HEK293 (cell line): ENCODE data around the gene BCL7C.

Experiments
- GFI1B ChIP-seq: fragments of 450-650 bp; formaldehyde crosslinking; IDR thresholded peaks from 2 replicates; pipeline ENCODE4 v1.5.1; 2016; ENCODE audit warnings: missing biosample characterization, missing genetic modification characterization
- OSR2 ChIP-seq: fragments of 450-650 bp; formaldehyde crosslinking; IDR thresholded peaks from 2 replicates; pipeline ENCODE4 v1.5.1; 2016; ENCODE audit warnings: missing biosample characterization, missing genetic modification characterization
- REPIN1 ChIP-seq: fragments of 450-650 bp; formaldehyde crosslinking; IDR thresholded peaks from 2 replicates; pipeline ENCODE4 v1.5.1; 2017; ENCODE audit warnings: missing biosample characterization, missing genetic modification characterization, low read depth
- SP7 ChIP-seq: fragments of 450-650 bp; formaldehyde crosslinking; IDR thresholded peaks from 2 replicates; pipeline ENCODE4 v1.5.1; 2016; ENCODE audit warnings: missing biosample characterization, missing genetic modification characterization
- ZBTB11 ChIP-seq: fragments of 450-650 bp; formaldehyde crosslinking; conservative IDR thresholded peaks from 2 replicates; pipeline ENCODE4 v1.5.1; 2016; ENCODE audit warnings: low read depth, missing biosample characterization, missing genetic modification characterization
- ZBTB20 ChIP-seq: fragments of 450-650 bp; formaldehyde crosslinking; IDR thresholded peaks from 2 replicates; pipeline ENCODE4 v1.5.1; 2016; ENCODE audit warnings: missing biosample characterization, missing genetic modification characterization
- ZBTB49 ChIP-seq: fragments of 450-650 bp; formaldehyde crosslinking; IDR thresholded peaks from 2 replicates; pipeline ENCODE4 v1.5.1; 2016; ENCODE audit warnings: missing biosample characterization, missing genetic modification characterization, low read depth
- ZNF132 ChIP-seq: fragments of 450-650 bp; formaldehyde crosslinking; IDR thresholded peaks from 2 replicates; pipeline ENCODE4 v1.5.1; 2017; ENCODE audit warnings: missing biosample characterization, missing genetic modification characterization, borderline replicate concordance
- ZNF16 ChIP-seq: fragments of 450-650 bp; formaldehyde crosslinking; IDR thresholded peaks from 2 replicates; pipeline ENCODE4 v1.5.1; 2016; ENCODE audit warnings: low read depth, missing biosample characterization, missing genetic modification characterization
- ZNF202 ChIP-seq: fragments of 450-650 bp; formaldehyde crosslinking; IDR thresholded peaks from 2 replicates; pipeline ENCODE4 v1.5.1; 2016; ENCODE audit warnings: missing biosample characterization, missing genetic modification characterization, borderline replicate concordance
- ZNF426 ChIP-seq: fragments of 450-650 bp; formaldehyde crosslinking; IDR thresholded peaks from 2 replicates; pipeline ENCODE4 v1.5.1; 2017; ENCODE audit warnings: missing biosample characterization, missing genetic modification characterization, mild to moderate bottlenecking, inconsistent platforms, moderate library complexity
- ZNF513 ChIP-seq: fragments of 450-650 bp; IDR thresholded peaks from 2 replicates; pipeline ENCODE4 v1.5.1; 2018; ENCODE audit warnings: missing biosample characterization, missing genetic modification characterization
- ZNF623 ChIP-seq: fragments of 450-650 bp; formaldehyde crosslinking; IDR thresholded peaks from 2 replicates; pipeline ENCODE4 v1.5.1; 2016; ENCODE audit warnings: missing biosample characterization, missing genetic modification characterization
- ZNF777 ChIP-seq: fragments of 450-650 bp; formaldehyde crosslinking; IDR thresholded peaks from 2 replicates; pipeline ENCODE4 v1.5.1; 2017; ENCODE audit warnings: missing biosample characterization, missing genetic modification characterization, borderline replicate concordance
- ZNF791 ChIP-seq: fragments of 450-650 bp; formaldehyde crosslinking; IDR thresholded peaks from 2 replicates; pipeline ENCODE4 v1.5.1; 2016; ENCODE audit warnings: missing biosample characterization, missing genetic modification characterization
- ZSCAN4 ChIP-seq: fragments of 450-650 bp; formaldehyde crosslinking; IDR thresholded peaks from 2 replicates; pipeline ENCODE4 v1.5.1; 2017; ENCODE audit warnings: missing biosample characterization, missing genetic modification characterization
- TF ChIP-seq, protein P1 (sequence below): fragments of 450-650 bp; IDR thresholded peaks from 2 replicates; pipeline ENCODE4 v1.5.1; 2018; ENCODE audit warnings: missing biosample characterization, mild to moderate bottlenecking, missing genetic modification characterization
- TF ChIP-seq, protein P2 (sequence below): fragments of 450-650 bp; formaldehyde crosslinking; IDR thresholded peaks from 2 replicates; pipeline ENCODE4 v1.5.1; 2016; ENCODE audit warnings: missing biosample characterization, missing genetic modification characterization
- TF ChIP-seq, protein P3 (sequence below): fragments of 450-650 bp; formaldehyde crosslinking; IDR thresholded peaks from 2 replicates; pipeline ENCODE4 v1.5.1; 2016; ENCODE audit warnings: missing biosample characterization, missing genetic modification characterization
- TF ChIP-seq, protein P4 (sequence below): fragments of 450-650 bp; formaldehyde crosslinking; IDR thresholded peaks from 2 replicates; pipeline ENCODE4 v1.5.1; 2016; ENCODE audit warnings: missing biosample characterization, missing genetic modification characterization, borderline replicate concordance

BCL7C gene

GRCh38 chr16:30893744-30894539 lies at the start of gene BCL7C (continued):
- TF ChIP-seq ZNF132: no peak
- TF ChIP-seq, protein P1, sequence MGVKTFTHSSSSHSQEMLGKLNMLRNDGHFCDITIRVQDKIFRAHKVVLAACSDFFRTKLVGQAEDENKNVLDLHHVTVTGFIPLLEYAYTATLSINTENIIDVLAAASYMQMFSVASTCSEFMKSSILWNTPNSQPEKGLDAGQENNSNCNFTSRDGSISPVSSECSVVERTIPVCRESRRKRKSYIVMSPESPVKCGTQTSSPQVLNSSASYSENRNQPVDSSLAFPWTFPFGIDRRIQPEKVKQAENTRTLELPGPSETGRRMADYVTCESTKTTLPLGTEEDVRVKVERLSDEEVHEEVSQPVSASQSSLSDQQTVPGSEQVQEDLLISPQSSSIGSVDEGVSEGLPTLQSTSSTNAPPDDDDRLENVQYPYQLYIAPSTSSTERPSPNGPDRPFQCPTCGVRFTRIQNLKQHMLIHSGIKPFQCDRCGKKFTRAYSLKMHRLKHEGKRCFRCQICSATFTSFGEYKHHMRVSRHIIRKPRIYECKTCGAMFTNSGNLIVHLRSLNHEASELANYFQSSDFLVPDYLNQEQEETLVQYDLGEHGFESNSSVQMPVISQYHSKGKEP (tag by site-specific recombination): 0 out of 2 replicates have a peak, but pooled peaks have one; percentile 5
- TF ChIP-seq ZNF426 (tag by site-specific recombination): no peak
- TF ChIP-seq ZBTB11 (tag by site-specific recombination): peak; percentile 45
- TF ChIP-seq ZBTB20 (tag by site-specific recombination): peak; percentile 88
- TF ChIP-seq, protein P2, sequence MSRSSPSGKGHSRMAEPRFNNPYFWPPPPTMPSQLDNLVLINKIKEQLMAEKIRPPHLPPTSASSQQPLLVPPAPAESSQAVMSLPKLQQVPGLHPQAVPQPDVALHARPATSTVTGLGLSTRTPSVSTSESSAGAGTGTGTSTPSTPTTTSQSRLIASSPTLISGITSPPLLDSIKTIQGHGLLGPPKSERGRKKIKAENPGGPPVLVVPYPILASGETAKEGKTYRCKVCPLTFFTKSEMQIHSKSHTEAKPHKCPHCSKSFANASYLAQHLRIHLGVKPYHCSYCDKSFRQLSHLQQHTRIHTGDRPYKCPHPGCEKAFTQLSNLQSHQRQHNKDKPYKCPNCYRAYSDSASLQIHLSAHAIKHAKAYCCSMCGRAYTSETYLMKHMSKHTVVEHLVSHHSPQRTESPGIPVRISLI: no peak
- TF ChIP-seq ZSCAN4 (tag by site-specific recombination): 0 out of 2 replicates have a peak, but pooled peaks have one; percentile 15
- no peak for TF ChIP-seq ZNF202 (tag by site-specific recombination)
- no peak for TF ChIP-seq GFI1B (tag by site-specific recombination)
- TF ChIP-seq ZBTB49 (tag by site-specific recombination): no peak
- TF ChIP-seq SP7 (tag by site-specific recombination): peak; percentile 81
- TF ChIP-seq, protein P3, sequence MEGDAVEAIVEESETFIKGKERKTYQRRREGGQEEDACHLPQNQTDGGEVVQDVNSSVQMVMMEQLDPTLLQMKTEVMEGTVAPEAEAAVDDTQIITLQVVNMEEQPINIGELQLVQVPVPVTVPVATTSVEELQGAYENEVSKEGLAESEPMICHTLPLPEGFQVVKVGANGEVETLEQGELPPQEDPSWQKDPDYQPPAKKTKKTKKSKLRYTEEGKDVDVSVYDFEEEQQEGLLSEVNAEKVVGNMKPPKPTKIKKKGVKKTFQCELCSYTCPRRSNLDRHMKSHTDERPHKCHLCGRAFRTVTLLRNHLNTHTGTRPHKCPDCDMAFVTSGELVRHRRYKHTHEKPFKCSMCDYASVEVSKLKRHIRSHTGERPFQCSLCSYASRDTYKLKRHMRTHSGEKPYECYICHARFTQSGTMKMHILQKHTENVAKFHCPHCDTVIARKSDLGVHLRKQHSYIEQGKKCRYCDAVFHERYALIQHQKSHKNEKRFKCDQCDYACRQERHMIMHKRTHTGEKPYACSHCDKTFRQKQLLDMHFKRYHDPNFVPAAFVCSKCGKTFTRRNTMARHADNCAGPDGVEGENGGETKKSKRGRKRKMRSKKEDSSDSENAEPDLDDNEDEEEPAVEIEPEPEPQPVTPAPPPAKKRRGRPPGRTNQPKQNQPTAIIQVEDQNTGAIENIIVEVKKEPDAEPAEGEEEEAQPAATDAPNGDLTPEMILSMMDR (tag by site-specific recombination): peak; percentile 93
- TF ChIP-seq, protein P4, sequence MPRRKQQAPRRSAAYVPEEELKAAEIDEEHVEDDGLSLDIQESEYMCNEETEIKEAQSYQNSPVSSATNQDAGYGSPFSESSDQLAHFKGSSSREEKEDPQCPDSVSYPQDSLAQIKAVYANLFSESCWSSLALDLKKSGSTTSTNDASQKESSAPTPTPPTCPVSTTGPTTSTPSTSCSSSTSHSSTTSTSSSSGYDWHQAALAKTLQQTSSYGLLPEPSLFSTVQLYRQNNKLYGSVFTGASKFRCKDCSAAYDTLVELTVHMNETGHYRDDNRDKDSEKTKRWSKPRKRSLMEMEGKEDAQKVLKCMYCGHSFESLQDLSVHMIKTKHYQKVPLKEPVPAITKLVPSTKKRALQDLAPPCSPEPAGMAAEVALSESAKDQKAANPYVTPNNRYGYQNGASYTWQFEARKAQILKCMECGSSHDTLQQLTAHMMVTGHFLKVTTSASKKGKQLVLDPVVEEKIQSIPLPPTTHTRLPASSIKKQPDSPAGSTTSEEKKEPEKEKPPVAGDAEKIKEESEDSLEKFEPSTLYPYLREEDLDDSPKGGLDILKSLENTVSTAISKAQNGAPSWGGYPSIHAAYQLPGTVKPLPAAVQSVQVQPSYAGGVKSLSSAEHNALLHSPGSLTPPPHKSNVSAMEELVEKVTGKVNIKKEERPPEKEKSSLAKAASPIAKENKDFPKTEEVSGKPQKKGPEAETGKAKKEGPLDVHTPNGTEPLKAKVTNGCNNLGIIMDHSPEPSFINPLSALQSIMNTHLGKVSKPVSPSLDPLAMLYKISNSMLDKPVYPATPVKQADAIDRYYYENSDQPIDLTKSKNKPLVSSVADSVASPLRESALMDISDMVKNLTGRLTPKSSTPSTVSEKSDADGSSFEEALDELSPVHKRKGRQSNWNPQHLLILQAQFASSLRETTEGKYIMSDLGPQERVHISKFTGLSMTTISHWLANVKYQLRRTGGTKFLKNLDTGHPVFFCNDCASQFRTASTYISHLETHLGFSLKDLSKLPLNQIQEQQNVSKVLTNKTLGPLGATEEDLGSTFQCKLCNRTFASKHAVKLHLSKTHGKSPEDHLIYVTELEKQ (tag by site-specific recombination): no peak; the same call in 1 of the 2 replicates
- no peak for TF ChIP-seq ZNF791
- TF ChIP-seq ZNF16 (tag by site-specific recombination): no peak
- no peak; the same call in 1 of the 2 replicates for TF ChIP-seq ZNF777 (tag by site-specific recombination)
- peak; percentile 63; the same call in 1 of the 2 replicates for TF ChIP-seq REPIN1 (tag by site-specific recombination)
- TF ChIP-seq ZNF623 (tag by site-specific recombination): no peak
- no peak for TF ChIP-seq ZNF513 (tag by site-specific recombination)
- no peak; the same call in 1 of the 2 replicates for TF ChIP-seq OSR2 (tag by site-specific recombination)
